Hair follicular keratinocyte (primary cell): ENCODE results near the gene RIPOR1. TPM values are rescaled to one million over a fixed set of nuclear protein-coding genes. Genes with fewer than 3 reads are reported as not detected.

ENCODE experiments used
- total RNA-seq: library from RNA; depleted of rRNA; stranded (reverse); fragments of >200 nt; gene quantifications from 2 replicates; pipeline ENCODE4 v1.2.3, GENCODE V29; 2015

RIPOR1 gene, protein sequence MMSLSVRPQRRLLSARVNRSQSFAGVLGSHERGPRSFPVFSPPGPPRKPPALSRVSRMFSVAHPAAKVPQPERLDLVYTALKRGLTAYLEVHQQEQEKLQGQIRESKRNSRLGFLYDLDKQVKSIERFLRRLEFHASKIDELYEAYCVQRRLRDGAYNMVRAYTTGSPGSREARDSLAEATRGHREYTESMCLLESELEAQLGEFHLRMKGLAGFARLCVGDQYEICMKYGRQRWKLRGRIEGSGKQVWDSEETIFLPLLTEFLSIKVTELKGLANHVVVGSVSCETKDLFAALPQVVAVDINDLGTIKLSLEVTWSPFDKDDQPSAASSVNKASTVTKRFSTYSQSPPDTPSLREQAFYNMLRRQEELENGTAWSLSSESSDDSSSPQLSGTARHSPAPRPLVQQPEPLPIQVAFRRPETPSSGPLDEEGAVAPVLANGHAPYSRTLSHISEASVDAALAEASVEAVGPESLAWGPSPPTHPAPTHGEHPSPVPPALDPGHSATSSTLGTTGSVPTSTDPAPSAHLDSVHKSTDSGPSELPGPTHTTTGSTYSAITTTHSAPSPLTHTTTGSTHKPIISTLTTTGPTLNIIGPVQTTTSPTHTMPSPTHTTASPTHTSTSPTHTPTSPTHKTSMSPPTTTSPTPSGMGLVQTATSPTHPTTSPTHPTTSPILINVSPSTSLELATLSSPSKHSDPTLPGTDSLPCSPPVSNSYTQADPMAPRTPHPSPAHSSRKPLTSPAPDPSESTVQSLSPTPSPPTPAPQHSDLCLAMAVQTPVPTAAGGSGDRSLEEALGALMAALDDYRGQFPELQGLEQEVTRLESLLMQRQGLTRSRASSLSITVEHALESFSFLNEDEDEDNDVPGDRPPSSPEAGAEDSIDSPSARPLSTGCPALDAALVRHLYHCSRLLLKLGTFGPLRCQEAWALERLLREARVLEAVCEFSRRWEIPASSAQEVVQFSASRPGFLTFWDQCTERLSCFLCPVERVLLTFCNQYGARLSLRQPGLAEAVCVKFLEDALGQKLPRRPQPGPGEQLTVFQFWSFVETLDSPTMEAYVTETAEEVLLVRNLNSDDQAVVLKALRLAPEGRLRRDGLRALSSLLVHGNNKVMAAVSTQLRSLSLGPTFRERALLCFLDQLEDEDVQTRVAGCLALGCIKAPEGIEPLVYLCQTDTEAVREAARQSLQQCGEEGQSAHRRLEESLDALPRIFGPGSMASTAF
- 19.0 and 35.3 TPM in 2 replicates for total RNA-seq

DNA sequence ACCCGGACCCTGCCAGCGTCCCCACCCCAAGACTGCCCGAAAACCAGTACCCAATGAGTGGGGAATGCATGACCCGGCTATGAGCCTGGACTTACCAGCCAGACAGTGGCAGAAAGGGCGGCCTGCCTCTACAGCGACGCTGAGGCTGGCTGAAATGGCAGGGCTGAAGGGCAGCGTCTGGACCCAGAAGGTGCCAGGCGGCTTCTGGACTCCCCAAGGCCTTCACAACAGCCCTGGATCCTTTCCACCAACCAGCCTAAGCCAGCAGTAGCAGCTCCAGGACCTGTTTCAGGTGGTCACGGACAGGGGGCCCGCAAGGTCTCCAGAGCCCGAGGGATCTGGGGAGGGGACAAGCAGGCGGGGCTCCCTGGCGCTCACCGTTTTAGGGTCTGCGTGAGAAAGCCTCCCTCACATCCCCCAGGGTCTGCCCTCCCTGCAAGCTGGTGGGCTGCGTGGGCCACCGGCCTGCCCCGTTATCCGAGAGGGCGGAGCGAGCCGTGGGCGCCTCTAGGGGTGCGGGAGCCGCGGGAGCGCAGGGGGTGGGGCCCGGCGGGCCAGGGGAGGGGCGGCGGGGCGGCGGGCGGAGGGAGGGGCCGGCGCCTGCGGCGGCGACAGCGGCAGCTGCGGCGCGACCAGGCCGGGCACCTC, at the start of gene RIPOR1:
Gene RIPOR1 (plus strand): TSS at position 608 of the 648 bp plus-strand sequence. CDS start 9,618 bp downstream, outside the sequence.

DNA sequence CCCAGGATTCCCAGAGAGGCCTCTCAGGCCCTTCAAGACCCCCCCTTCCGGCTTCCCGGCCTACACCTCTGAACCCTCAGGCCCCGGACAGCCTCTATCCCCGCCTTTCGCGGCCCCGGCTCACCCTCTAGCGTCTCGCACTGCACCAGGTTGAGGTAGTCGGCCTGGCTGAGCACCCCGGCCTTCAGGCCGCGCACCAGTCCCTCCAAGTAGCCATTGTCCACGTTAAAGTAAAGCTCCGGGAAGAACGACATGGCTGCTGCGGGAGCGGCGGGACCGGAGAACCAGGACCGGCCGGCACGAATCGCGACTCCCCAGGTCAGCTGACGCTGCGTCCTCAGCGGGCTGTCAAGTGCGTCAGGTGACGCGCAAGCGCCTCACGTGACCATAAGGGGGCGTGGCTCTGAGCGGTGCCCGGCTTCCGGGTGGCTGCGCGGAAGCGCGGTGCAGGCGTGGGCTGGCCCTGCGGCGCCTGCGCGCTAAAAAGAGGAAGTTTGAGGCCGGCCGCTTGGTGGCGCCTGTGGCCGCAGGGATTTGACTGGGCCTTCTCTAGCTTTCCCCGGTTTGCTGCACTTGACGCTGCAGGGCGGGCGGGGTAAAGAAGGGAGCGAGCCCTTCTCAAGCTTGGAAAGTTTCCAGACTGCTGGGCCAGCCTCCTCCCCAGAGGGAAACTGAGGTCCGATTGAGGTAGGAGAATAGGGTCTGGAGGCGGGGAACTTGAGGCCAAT, 47.6 kb upstream of the RIPOR1 start, which contains the start of gene ATP6V0D1:
Gene ATP6V0D1 (minus strand): TSS at position 325 of the 728 bp plus-strand sequence. CDS start 71 bp downstream, at position 254.

DNA sequence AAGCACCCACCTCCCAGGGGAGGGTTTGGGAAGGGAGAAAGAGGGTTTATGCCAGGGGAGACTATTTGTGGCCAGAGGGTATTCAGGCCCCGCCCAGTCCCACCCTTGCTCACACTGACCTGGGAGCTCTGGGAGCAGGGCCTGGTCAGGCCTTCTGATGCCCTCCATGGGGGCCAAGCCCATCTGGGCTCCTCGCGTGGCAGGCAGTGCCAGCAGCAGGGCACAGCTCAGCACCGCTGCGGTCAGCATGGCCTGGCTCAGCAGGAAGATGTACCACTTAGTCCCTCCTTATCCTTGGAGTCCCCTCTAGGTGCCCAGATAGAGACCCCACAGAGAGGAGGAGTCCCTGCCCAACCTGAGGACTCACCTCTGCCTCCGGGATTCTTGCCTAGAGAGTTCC, 45.5 kb upstream of the RIPOR1 start, which contains the start of gene AGRP:
Gene AGRP (minus strand): TSS at position 398 of the 400 bp plus-strand sequence. CDS start 149 bp downstream, at position 249.

DNA sequence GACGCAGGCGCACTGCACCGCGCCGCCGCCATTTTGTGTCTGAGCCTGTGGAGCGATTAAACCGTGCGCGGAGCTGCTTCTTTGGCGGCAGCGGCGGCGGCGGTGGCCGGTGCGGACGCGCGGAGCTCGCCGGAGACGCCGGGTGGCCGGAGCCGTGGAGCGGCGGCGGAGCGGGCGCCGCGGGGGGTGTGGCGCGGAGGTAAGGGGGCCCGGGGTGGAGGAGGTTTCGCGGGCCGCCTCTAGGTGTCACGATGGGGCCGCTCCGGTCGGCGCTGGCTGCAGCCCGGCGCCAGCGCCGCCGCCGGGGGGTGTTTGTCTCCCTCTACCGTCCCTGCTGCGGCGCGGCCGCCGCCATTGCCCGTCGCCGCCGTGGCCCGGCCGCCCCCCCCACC, 33.9 kb downstream of the RIPOR1 start, which contains the start of gene CTCF:
Gene CTCF (plus strand): TSS at position 1 of the 392 bp plus-strand sequence. CDS start 48,307 bp downstream, outside the sequence.

Other genes with a start within 250 kb of the RIPOR1 start
- 2.6 and 5.2 TPM in 2 replicates for gene PLEKHG4, start 249.3 kb upstream of the RIPOR1 start, total RNA-seq
- not detected in 2 replicates for gene KCTD19, start 202.1 kb upstream of the RIPOR1 start, total RNA-seq
- 0.31 TPM in 1 of 2 replicates, not detected in the other for gene LRRC36, start 202.0 kb upstream of the RIPOR1 start, total RNA-seq
- not detected in 2 replicates for gene TPPP3, start 135.3 kb upstream of the RIPOR1 start, total RNA-seq
- 4.4 and 6.2 TPM in 2 replicates for gene ZDHHC1, start 112.4 kb upstream of the RIPOR1 start, total RNA-seq
- gene HSD11B2, start 97.7 kb upstream of the RIPOR1 start, total RNA-seq: 0.23 TPM in 1 of 2 replicates, not detected in the other
- 87.6 and 98.5 TPM in 2 replicates for gene ATP6V0D1, start 47.7 kb upstream of the RIPOR1 start, total RNA-seq
- not detected in 2 replicates for gene AGRP, start 45.3 kb upstream of the RIPOR1 start, total RNA-seq
- gene CTCF, start 33.7 kb downstream of the RIPOR1 start, total RNA-seq: 15.9 and 18.6 TPM in 2 replicates
- 0.08 and 0.16 TPM in 2 replicates for gene CARMIL2, start 116.3 kb downstream of the RIPOR1 start, total RNA-seq
- 26.6 and 53.2 TPM in 2 replicates for gene ACD, start 131.4 kb downstream of the RIPOR1 start, total RNA-seq
- gene PARD6A, start 132.1 kb downstream of the RIPOR1 start, total RNA-seq: 0.19 and 3.1 TPM in 2 replicates
- 13.4 and 14.6 TPM in 2 replicates for gene ENKD1, start 137.9 kb downstream of the RIPOR1 start, total RNA-seq
- 1.9 and 2.0 TPM in 2 replicates for gene C16orf86, start 138.0 kb downstream of the RIPOR1 start, total RNA-seq
- 14.8 and 18.4 TPM in 2 replicates for gene GFOD2, start 190.5 kb downstream of the RIPOR1 start, total RNA-seq